OCI-LY7 (cell line): ENCODE measurements around the gene ZFX. TPM values are rescaled to one million over a fixed set of nuclear protein-coding genes. Genes with fewer than 3 reads are reported as not detected.

Experiments
- BruUV-seq: library from RNA; stranded (reverse); fragments of 400-500 nt; replicated peaks from 2 replicates; lab custom pipeline; 2021; lab: Mats Ljungman, UMichigan
- CTCF ChIA-PET: fragments of 300-600 bp; sonication (Branson Sonifier 250); formaldehyde crosslinking; loops from one replicate; lab custom pipeline; 2022; ENCODE audit warnings: antibody characterized with exemption; ENCODE audit not compliant: unreplicated experiment; lab: Charles Lee
- POLR2A ChIA-PET: fragments of 300-600 bp; sonication (Branson Sonifier 250); formaldehyde crosslinking; loops from one replicate; lab custom pipeline; 2022; ENCODE audit warnings: antibody characterized with exemption; lab: Charles Lee
- DNase-seq: peaks from one replicate; pipeline ENCODE4 v3.0.0-alpha.2; 2015; ENCODE audit warnings: low spot score
- H2AFZ ChIP-seq: fragments of 200-600 bp; sonication (generic), shearing (Covaris generic); 2 replicates; pipeline ENCODE4 v1.6.1; 2014; ENCODE audit warnings: mild to moderate bottlenecking, antibody characterized with exemption, low read length, moderate library complexity
- H3K27ac ChIP-seq: fragments of 200-600 bp; sonication (generic); 2 replicates; pipeline ENCODE4 v1.5.1; 2014; ENCODE audit warnings: mixed run types, low read depth, mild to moderate bottlenecking, moderate library complexity, low read length, inconsistent platforms; ENCODE audit not compliant: poor library complexity, severe bottlenecking
- H3K36me3 ChIP-seq: fragments of 200-600 bp; sonication (generic); 2 replicates; pipeline ENCODE4 v1.6.1; 2014; ENCODE audit warnings: mild to moderate bottlenecking, antibody characterized with exemption, low read length, moderate library complexity, mixed read lengths; ENCODE audit not compliant: insufficient read depth
- H3K4me1 ChIP-seq: fragments of 200-600 bp; sonication (generic); 2 replicates; pipeline ENCODE4 v1.5.1; 2014; ENCODE audit warnings: mild to moderate bottlenecking, low read length; ENCODE audit not compliant: insufficient read depth, poor library complexity, severe bottlenecking
- H3K4me2 ChIP-seq: fragments of 200-600 bp; sonication (generic); 2 replicates; pipeline ENCODE4 v1.6.1; 2014; ENCODE audit warnings: mild to moderate bottlenecking, low read length
- H3K4me3 ChIP-seq: fragments of 200-600 bp; sonication (generic); 2 replicates; pipeline ENCODE4 v1.5.1; 2014; ENCODE audit warnings: mild to moderate bottlenecking, low read depth, low read length; ENCODE audit not compliant: poor library complexity, severe bottlenecking
- H3K79me2 ChIP-seq: fragments of 200-600 bp; sonication (generic); 2 replicates; pipeline ENCODE4 v1.6.1; 2016; ENCODE audit warnings: low read depth, mild to moderate bottlenecking, low read length, moderate library complexity, mixed read lengths; ENCODE audit not compliant: insufficient read depth
- H3K9me2 ChIP-seq: fragments of 200-600 bp; sonication (generic); 2 replicates; pipeline ENCODE4 v1.6.1; 2016; ENCODE audit warnings: mild to moderate bottlenecking, low read length, mixed read lengths; ENCODE audit not compliant: insufficient read depth
- H3K9me3 ChIP-seq: fragments of 200-600 bp; sonication (generic); 2 replicates; pipeline ENCODE4 v1.6.1; 2014; ENCODE audit warnings: mild to moderate bottlenecking, mixed run types, low read length, mixed read lengths
- H4K20me1 ChIP-seq: fragments of 200-600 bp; sonication (generic); 2 replicates; pipeline ENCODE4 v1.6.1; 2014; ENCODE audit warnings: mild to moderate bottlenecking, antibody characterized with exemption, low read length, moderate library complexity, mixed read lengths; ENCODE audit not compliant: insufficient read depth
- CTCF ChIP-seq: fragments of 200-600 bp; sonication (generic); conservative IDR thresholded peaks from 2 replicates; pipeline ENCODE4 v1.5.1; 2014; ENCODE audit warnings: mild to moderate bottlenecking, antibody characterized with exemption, low read length, moderate library complexity, mixed read lengths
- EZH2phosphoT487 ChIP-seq: fragments of 200-600 bp; sonication (generic); IDR thresholded peaks from 2 replicates; pipeline ENCODE4 v1.6.1; 2018; ENCODE audit warnings: low read depth, borderline replicate concordance, mild to moderate bottlenecking, mixed run types, antibody characterized with exemption, low read length, moderate library complexity, mixed read lengths
- intact Hi-C: fragments of 100-400 bp; cut with micrococcal nuclease; formaldehyde crosslinking; loops from one replicate; pipeline ENCODE4 v1.10.0; 2022; ENCODE audit not compliant: unreplicated experiment
- total RNA-seq, 2 experiments: library from RNA; depleted of rRNA in 1 of 2; stranded (reverse); fragments of >200 nt in 1 of 2; shearing (Covaris generic) in 1 of 2; gene quantifications; 2 replicates each; pipeline ENCODE4 v1.2.3, GENCODE V29; 2014 to 2022

ZFX gene
- total RNA-seq, 2 experiments from 2014 or later: 20.0 to 34.8 TPM

- no peak for TF ChIP-seq CTCF
- no peak for TF ChIP-seq EZH2phosphoT487
- no TSS peak for BruUV-seq
- H3K36me3 ChIP-seq: peaks cover 67% of the 10 kb centered on the region
Observed at GRCh38 chrX:24210190-24210589, 60.7 kb downstream of the ZFX start.

GRCh38 chrX:24214568-24214967 is 65.0 kb downstream of the ZFX start:
- no peak overlapping the region for H2AFZ ChIP-seq
- no peak overlapping the region for H3K4me3 ChIP-seq
- H3K9me2 ChIP-seq: no peaks in the 10 kb centered on the region
- ChIA-PET POLR2A (no interaction called here), CTCF (no interaction called here)
- H3K9me3 ChIP-seq: no peaks in the 10 kb centered on the region
- no peaks in the 10 kb centered on the region for H3K4me1 ChIP-seq
- no peaks in the 10 kb centered on the region for H3K79me2 ChIP-seq
- no peak for DNase-seq
- H4K20me1 ChIP-seq: no peaks in the 10 kb centered on the region
- no peak for TF ChIP-seq CTCF
- no peak for TF ChIP-seq EZH2phosphoT487
- H3K27ac ChIP-seq: no peak overlapping the region
- intact Hi-C loops: no loop called here
- H3K4me2 ChIP-seq: no peak overlapping the region
- H3K36me3 ChIP-seq: peaks cover 41% of the 10 kb centered on the region
- no TSS peak for BruUV-seq

More at GRCh38 chrX:24210190-24210589, 60.7 kb downstream of the ZFX start:
- no peaks in the 10 kb centered on the region for H3K9me2 ChIP-seq
- ChIA-PET POLR2A (no interaction called here), CTCF (no interaction called here)
- H3K9me3 ChIP-seq: no peaks in the 10 kb centered on the region
- no peak for DNase-seq
- peaks cover 8% of the 10 kb centered on the region; the same call in 1 of the 2 replicates for H3K79me2 ChIP-seq
- no peak overlapping the region for H3K4me2 ChIP-seq
- no peak overlapping the region for H3K4me3 ChIP-seq
- intact Hi-C loops: no loop called here
- H4K20me1 ChIP-seq: no peaks in the 10 kb centered on the region
- H3K4me1 ChIP-seq: no peaks in the 10 kb centered on the region
- no peak overlapping the region for H3K27ac ChIP-seq
- H2AFZ ChIP-seq: no peak overlapping the region

DNA sequence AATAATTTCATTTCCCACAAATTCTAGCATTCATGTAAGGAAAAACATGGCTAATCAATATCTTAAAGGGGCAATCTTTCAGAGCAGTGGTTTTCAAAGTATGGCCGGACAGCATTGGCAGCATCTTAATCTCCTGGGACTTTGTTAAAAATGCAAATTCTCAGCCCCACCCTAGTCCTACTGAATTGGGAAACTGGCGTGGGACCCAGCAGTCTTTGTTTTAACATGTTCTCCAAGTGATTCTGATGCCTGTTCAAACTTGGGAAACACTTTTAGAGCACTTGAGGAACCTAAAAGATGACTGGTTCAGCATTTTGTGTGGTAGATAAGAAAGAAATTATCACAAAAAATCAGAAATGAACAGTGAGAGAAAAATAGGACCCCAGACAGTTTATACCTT is 65.7 kb downstream of the ZFX start:
- Histone ChIP-seq H2AFZ (no peak overlapping the region), H3K79me2 (no peaks in the 10 kb centered on the region), H3K9me2 (no peaks in the 10 kb centered on the region), H3K4me1 (no peaks in the 10 kb centered on the region), H4K20me1 (no peaks in the 10 kb centered on the region), H3K27ac (no peak overlapping the region), H3K4me2 (no peak overlapping the region), H3K9me3 (no peaks in the 10 kb centered on the region), H3K36me3 (peaks cover 34% of the 10 kb centered on the region), H3K4me3 (no peak overlapping the region)
- ChIA-PET CTCF (no interaction called here), POLR2A (no interaction called here)
- intact Hi-C loops: no loop called here
- TF ChIP-seq CTCF (no peak), EZH2phosphoT487 (no peak)
- no TSS peak for BruUV-seq
- DNase-seq: no peak
